Activated CD8-positive, alpha-beta T cell treated with anti-CD3 and anti-CD28 coated beads for 36 hours (primary cell): ENCODE results near the gene MBNL1. TPM values are rescaled to one million over a fixed set of nuclear protein-coding genes. Genes with fewer than 3 reads are reported as not detected.

Experiments
- ATAC-seq: fragments of 200-7000 bp; cut with Tn5 transposase; one replicate; pipeline ENCODE4 v1.10.0; 2021; ENCODE audit warnings: mild to moderate bottlenecking, moderate library complexity
- CTCF ChIA-PET: fragments of 350-600 bp; sonication (Branson Sonifier 250); formaldehyde crosslinking; loops from one replicate; lab custom pipeline; 2021; ENCODE audit warnings: antibody characterized with exemption; lab: Charles Lee
- POLR2A ChIA-PET: fragments of 350-600 bp; sonication (Branson Sonifier 250); formaldehyde crosslinking; loops from one replicate; lab custom pipeline; 2021; ENCODE audit warnings: antibody characterized with exemption; lab: Charles Lee
- DNase-seq: peaks from one replicate; pipeline ENCODE4 v3.0.0-alpha.2; 2020
- H3K27ac Mint-ChIP-seq: one replicate; pipeline ENCODE4 v1.8.0; 2021; ENCODE audit warnings: mild to moderate bottlenecking, mixed read lengths
- H3K27me3 Mint-ChIP-seq: one replicate; pipeline ENCODE4 v1.8.0; 2021; ENCODE audit warnings: mixed read lengths
- H3K36me3 Mint-ChIP-seq: one replicate; pipeline ENCODE4 v1.8.0; 2021; ENCODE audit warnings: low read depth, mixed read lengths
- H3K4me1 Mint-ChIP-seq: one replicate; pipeline ENCODE4 v1.8.0; 2021; ENCODE audit warnings: low read depth, mixed read lengths
- H3K4me3 Mint-ChIP-seq: one replicate; pipeline ENCODE4 v1.8.0; 2021; ENCODE audit warnings: mild to moderate bottlenecking, moderate library complexity, mixed read lengths
- H3K9me3 Mint-ChIP-seq: one replicate; pipeline ENCODE4 v1.8.0; 2021; ENCODE audit warnings: mixed read lengths
- CTCF ChIP-seq: fragments of 200-600 bp; IDR thresholded peaks from one replicate; pipeline ENCODE4 v1.8.0; 2022; ENCODE audit warnings: antibody characterized with exemption, mild to moderate bottlenecking
- intact Hi-C: fragments of 100-400 bp; cut with micrococcal nuclease; formaldehyde crosslinking; loops from one replicate; pipeline ENCODE4 v1.10.0; 2022
- total RNA-seq, 2 experiments: library from RNA; stranded (reverse); gene quantifications; one replicate each; pipeline ENCODE4 v1.2.3, GENCODE V29; 2021

Gene MBNL1
- total RNA-seq, 2 experiments from 2014 or later = 341 to 360 TPM

DNA sequence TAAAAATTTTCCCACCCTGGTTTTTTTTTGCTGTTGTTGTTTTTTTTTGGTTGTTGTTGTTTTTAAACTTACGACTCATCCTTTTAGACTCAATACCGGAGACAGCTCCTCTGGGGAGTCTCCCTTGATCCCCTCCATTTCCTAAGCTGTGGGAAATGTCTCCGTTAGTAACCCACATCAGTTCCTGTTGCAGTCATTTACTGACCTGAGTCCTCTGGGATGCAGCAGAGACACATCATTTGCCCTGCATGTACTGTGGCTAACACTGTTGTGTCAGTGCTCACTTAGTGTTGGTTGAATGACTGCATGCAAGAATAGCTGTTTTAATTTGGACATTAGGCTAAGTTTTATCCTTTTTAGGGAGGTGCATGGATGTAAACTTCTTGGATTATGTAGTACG, 83.8 kb downstream of the MBNL1 start:
- Mint-ChIP-seq H3K4me3 (no peak overlapping the region), H3K36me3 (peaks cover 42% of the 10 kb centered on the region), H3K27me3 (no peaks in the 10 kb centered on the region), H3K27ac (peak overlapping the region; percentile 59), H3K4me1 (peaks cover 48% of the 10 kb centered on the region), H3K9me3 (no peaks in the 10 kb centered on the region)
- ATAC-seq (no peak), DNase-seq (no peak)
- intact Hi-C loops = no loop called here
- TF ChIP-seq CTCF = no peak
- CTCF ChIA-PET = interaction anchor here (1.7 kb wide), 1 partner anchor 91 kb away, joined by 5 read pairs; no protein-coding TSS in a partner anchor
- POLR2A ChIA-PET = interaction anchor here (0.6 to 1.1 kb wide), 2 partner anchors 9 to 14 kb away, joined by 3 read pairs; no protein-coding TSS in a partner anchor

GRCh38 chr3:152353578-152353977, 84.8 kb downstream of the MBNL1 start:
- ATAC-seq = no peak
- Mint-ChIP-seq H3K27ac (peak overlapping the region; percentile 43), H3K9me3 (no peaks in the 10 kb centered on the region), H3K27me3 (no peaks in the 10 kb centered on the region), H3K4me1 (peaks cover 51% of the 10 kb centered on the region), H3K4me3 (no peak overlapping the region), H3K36me3 (peaks cover 48% of the 10 kb centered on the region)
- TF ChIP-seq CTCF = no peak
- POLR2A ChIA-PET = no interaction called here
- no peak for DNase-seq
- intact Hi-C loops = no loop called here
- CTCF ChIA-PET = no interaction called here

- Mint-ChIP-seq H3K4me1 (peaks cover 65% of the 10 kb centered on the region), H3K27me3 (no peaks in the 10 kb centered on the region), H3K4me3 (no peak overlapping the region), H3K36me3 (peaks cover 51% of the 10 kb centered on the region), H3K27ac (peak overlapping the region; percentile 84), H3K9me3 (no peaks in the 10 kb centered on the region)
- ChIA-PET POLR2A (interaction anchor here (0.6 kb wide), 2 partner anchors 10 to 92 kb away, joined by 3 read pairs; no protein-coding TSS in a partner anchor), CTCF (interaction anchor here (1.1 to 1.2 kb wide), 2 partner anchors 24 to 172 kb away, joined by 3 to 4 read pairs; no protein-coding TSS in a partner anchor)
- intact Hi-C loops = loop anchor here (2.0 kb wide), 1 partner anchor 73 kb away; no protein-coding TSS in a partner anchor
- ATAC-seq (no peak), DNase-seq (no peak)
- no peak for TF ChIP-seq CTCF
Observed at GRCh38 chr3:152355744-152356665, 87.3 kb downstream of the MBNL1 start.

- peak; percentile 57 for DNase-seq
- CTCF ChIA-PET = interaction anchor here (1.1 kb wide), 1 partner anchor 23 kb away, joined by 3 read pairs; no protein-coding TSS in a partner anchor
- POLR2A ChIA-PET = interaction anchor here (0.6 kb wide), 2 partner anchors 10 to 91 kb away, joined by 3 read pairs; no protein-coding TSS in a partner anchor
- Mint-ChIP-seq H3K36me3 (peaks cover 56% of the 10 kb centered on the region), H3K9me3 (no peaks in the 10 kb centered on the region), H3K4me3 (no peak overlapping the region), H3K27ac (peak overlapping the region; percentile 84), H3K4me1 (peaks cover 72% of the 10 kb centered on the region), H3K27me3 (no peaks in the 10 kb centered on the region)
- no peak for TF ChIP-seq CTCF
- peak; percentile 51 for ATAC-seq
- intact Hi-C loops = loop anchor here (2.0 kb wide), 1 partner anchor 74 kb away; no protein-coding TSS in a partner anchor
Observed at GRCh38 chr3:152356870-152357276, 88.1 kb downstream of the MBNL1 start.
